Measurements from ENCODE around the gene RNF144A. TPM values are rescaled to one million over a fixed set of nuclear protein-coding genes. Genes with fewer than 3 reads are reported as not detected.
A peak's percentile ranks its signal among the peaks of the same experiment; 100 is the strongest.

Gene RNF144A
- total RNA-seq, 4 donors from 2014 or later = 27.3 to 47.3 (median 37.4) TPM

DNA sequence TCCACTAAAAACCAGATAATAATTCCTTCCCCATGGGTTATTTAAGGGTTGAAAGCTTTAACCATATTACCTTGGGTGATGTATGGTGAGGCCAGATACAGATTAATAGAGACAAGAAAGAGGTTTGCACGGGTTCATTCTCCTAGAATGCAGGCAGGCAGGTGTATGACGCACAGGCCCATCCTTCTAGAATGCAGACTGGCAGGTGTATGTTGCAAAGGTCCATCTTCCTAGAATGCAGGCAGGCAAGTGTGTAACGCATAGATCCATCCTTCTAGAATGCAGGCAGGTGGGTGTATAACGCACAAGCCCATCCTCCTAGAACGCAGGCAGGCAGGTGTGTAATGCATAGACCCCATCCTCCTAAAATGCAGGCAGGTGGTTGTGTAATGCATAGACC is 35.7 kb upstream of the RNF144A start:
- Histone ChIP-seq H3K4me1 (peaks cover 0 to 34% (median 13%) of the 10 kb centered on the region in 4 donors), H3K27me3 (no peaks in the 10 kb centered on the region), H3K36me3 (peaks cover 0 to 11% (median 0%) of the 10 kb centered on the region in 3 donors), H3K4me3 (no peak overlapping the region), H3K9me3 (no peaks in the 10 kb centered on the region), H3K27ac (no peak overlapping the region)
- WGBS, 2 donors = 93 to 98% methylated on average over 5 of the region's 5 CpGs
- DNase-seq (ENCODE audit: low spot score in 2 of 2) = no peak
- TF ChIP-seq POLR2A (IDR thresholded peaks at IDR 0.05) (no peak), EP300 (IDR thresholded peaks at IDR 0.05) (no peak)
- TF ChIP-seq, protein P1, sequence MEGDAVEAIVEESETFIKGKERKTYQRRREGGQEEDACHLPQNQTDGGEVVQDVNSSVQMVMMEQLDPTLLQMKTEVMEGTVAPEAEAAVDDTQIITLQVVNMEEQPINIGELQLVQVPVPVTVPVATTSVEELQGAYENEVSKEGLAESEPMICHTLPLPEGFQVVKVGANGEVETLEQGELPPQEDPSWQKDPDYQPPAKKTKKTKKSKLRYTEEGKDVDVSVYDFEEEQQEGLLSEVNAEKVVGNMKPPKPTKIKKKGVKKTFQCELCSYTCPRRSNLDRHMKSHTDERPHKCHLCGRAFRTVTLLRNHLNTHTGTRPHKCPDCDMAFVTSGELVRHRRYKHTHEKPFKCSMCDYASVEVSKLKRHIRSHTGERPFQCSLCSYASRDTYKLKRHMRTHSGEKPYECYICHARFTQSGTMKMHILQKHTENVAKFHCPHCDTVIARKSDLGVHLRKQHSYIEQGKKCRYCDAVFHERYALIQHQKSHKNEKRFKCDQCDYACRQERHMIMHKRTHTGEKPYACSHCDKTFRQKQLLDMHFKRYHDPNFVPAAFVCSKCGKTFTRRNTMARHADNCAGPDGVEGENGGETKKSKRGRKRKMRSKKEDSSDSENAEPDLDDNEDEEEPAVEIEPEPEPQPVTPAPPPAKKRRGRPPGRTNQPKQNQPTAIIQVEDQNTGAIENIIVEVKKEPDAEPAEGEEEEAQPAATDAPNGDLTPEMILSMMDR (IDR thresholded peaks at IDR 0.05) = no peak

DNA sequence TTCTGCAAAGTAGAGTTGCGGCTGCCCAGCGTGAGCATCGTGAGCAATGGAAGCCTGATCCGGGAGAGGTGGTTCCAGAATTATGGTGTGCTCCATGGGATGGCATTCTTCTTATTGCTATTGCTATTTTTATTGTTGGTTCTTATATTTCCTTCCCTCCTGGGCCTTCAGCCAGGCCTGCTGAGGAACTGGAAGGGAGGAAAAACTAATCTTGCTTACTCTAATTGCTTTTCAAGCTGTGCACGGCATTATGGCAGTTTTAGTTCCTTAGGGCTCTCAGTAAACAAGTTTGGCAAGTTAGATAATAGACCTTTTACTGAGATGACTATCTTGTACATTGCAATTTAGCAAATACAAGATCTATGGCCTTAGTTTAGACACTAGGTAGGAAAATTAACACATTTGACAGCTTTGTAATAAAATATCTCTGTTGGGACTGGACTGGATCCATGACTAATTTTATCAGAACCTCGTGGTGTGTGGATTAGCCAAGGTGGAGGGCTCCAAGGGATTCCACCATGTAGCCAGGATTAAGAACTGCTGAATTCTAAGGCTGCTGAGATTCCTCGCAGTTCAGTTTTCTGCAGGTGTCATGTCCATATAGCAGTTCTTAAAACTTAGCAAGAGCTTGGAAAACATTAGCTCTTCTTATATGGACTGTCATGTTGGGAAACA is 33.6 kb upstream of the RNF144A start:
- Histone ChIP-seq H3K9me3 (no peaks in the 10 kb centered on the region), H3K27me3 (no peaks in the 10 kb centered on the region), H3K4me1 (peaks cover 0 to 20% (median 3%) of the 10 kb centered on the region in 4 donors), H3K36me3 (peaks cover 0 to 22% (median 0%) of the 10 kb centered on the region in 3 donors), H3K4me3 (no peak overlapping the region), H3K27ac (no peak overlapping the region)
- no peak for TF ChIP-seq POLR2A (IDR thresholded peaks at IDR 0.05)
- peak in 1 of 2 donors; percentile 10 for TF ChIP-seq EP300 (IDR thresholded peaks at IDR 0.05)
- TF ChIP-seq, protein P1 (IDR thresholded peaks at IDR 0.05) = no peak
- no peak for DNase-seq (ENCODE audit: low spot score in 2 of 2)
- 61 to 65% methylated on average over 7 of the region's 7 CpGs for WGBS, 2 donors

GRCh38 chr2:6885551-6885950 is 31.7 kb upstream of the RNF144A start:
- Histone ChIP-seq H3K4me3 (no peak overlapping the region), H3K36me3 (peaks cover 0 to 22% (median 0%) of the 10 kb centered on the region in 3 donors), H3K27ac (no peak overlapping the region), H3K4me1 (peaks cover 0 to 8% (median 0%) of the 10 kb centered on the region in 4 donors), H3K9me3 (no peaks in the 10 kb centered on the region), H3K27me3 (no peaks in the 10 kb centered on the region)
- DNase-seq (ENCODE audit: low spot score in 2 of 2) = no peak
- TF ChIP-seq, protein P1 (IDR thresholded peaks at IDR 0.05) = no peak
- TF ChIP-seq EP300 (IDR thresholded peaks at IDR 0.05) (no peak), POLR2A (IDR thresholded peaks at IDR 0.05) (no peak)
- WGBS, 2 donors = 86 to 88% methylated on average over 2 of the region's 2 CpGs

- WGBS, 2 donors = 86 to 87% methylated on average over 3 of the region's 3 CpGs
- Histone ChIP-seq H3K27ac (no peak overlapping the region), H3K36me3 (peaks cover 0 to 22% (median 0%) of the 10 kb centered on the region in 3 donors), H3K4me3 (no peak overlapping the region), H3K9me3 (no peaks in the 10 kb centered on the region), H3K4me1 (peaks cover 0 to 8% (median 0%) of the 10 kb centered on the region in 4 donors), H3K27me3 (no peaks in the 10 kb centered on the region)
- no peak for DNase-seq (ENCODE audit: low spot score in 2 of 2)
- TF ChIP-seq EP300 (IDR thresholded peaks at IDR 0.05) (no peak), POLR2A (IDR thresholded peaks at IDR 0.05) (no peak)
- TF ChIP-seq, protein P1 (IDR thresholded peaks at IDR 0.05) = no peak
These were observed 31.2 kb upstream of the RNF144A start for GRCh38 chr2:6885968-6886367.

- WGBS, 2 donors = 76 to 82% methylated on average over 3 of the region's 3 CpGs
- Histone ChIP-seq H3K4me1 (peaks cover 0 to 8% (median 0%) of the 10 kb centered on the region in 4 donors), H3K27me3 (no peaks in the 10 kb centered on the region), H3K27ac (no peak overlapping the region), H3K36me3 (peaks cover 0 to 22% (median 0%) of the 10 kb centered on the region in 3 donors), H3K4me3 (no peak overlapping the region), H3K9me3 (no peaks in the 10 kb centered on the region)
- TF ChIP-seq, protein P1 (IDR thresholded peaks at IDR 0.05) = no peak
- no peak for TF ChIP-seq EP300 (IDR thresholded peaks at IDR 0.05)
- TF ChIP-seq POLR2A (IDR thresholded peaks at IDR 0.05) = no peak
- no peak for DNase-seq (ENCODE audit: low spot score in 2 of 2)
These were observed 29.4 kb upstream of the RNF144A start for GRCh38 chr2:6887751-6888192.

Data from tibial nerve (tissue), 4 donors.